Neural cell (in vitro differentiated cells): ENCODE data around the gene RHOT2.

ENCODE experiments used
- CTCF ChIP-seq: fragments of 450-650 bp; IDR thresholded peaks from 2 replicates; pipeline ENCODE4 v1.5.1; 2014; ENCODE audit warnings: antibody characterized with exemption, mild to moderate bottlenecking, moderate library complexity; ENCODE audit not compliant: poor library complexity, severe bottlenecking
- EP300 ChIP-seq: fragments of 450-650 bp; conservative IDR thresholded peaks from 2 replicates; pipeline ENCODE4 v1.6.1; 2014; ENCODE audit warnings: antibody characterized with exemption, mild to moderate bottlenecking, moderate library complexity; ENCODE audit not compliant: poor library complexity, severe bottlenecking
- EZH2 ChIP-seq: fragments of 200-600, 300-800 bp; shearing (Covaris generic), sonication (generic); IDR thresholded peaks from 2 replicates; pipeline ENCODE4 v1.6.1; 2014; ENCODE audit warnings: antibody characterized with exemption, low read length, borderline replicate concordance, mild to moderate bottlenecking; ENCODE audit not compliant: insufficient read depth, poor library complexity, severe bottlenecking
- MXI1 ChIP-seq: fragments of 450-650 bp; conservative IDR thresholded peaks from 2 replicates; pipeline ENCODE4 v1.6.1; 2014; ENCODE audit warnings: antibody characterized with exemption, mild to moderate bottlenecking; ENCODE audit not compliant: poor library complexity, severe bottlenecking
- POLR2AphosphoS5 ChIP-seq: IDR thresholded peaks from 2 replicates; pipeline ENCODE4 v1.6.1; 2012
- REST ChIP-seq: IDR thresholded peaks from 2 replicates; pipeline ENCODE4 v1.6.1; 2012; ENCODE audit warnings: borderline replicate concordance
- SMC3 ChIP-seq: fragments of 450-650 bp; conservative IDR thresholded peaks from 2 replicates; pipeline ENCODE4 v1.6.1; 2014; ENCODE audit warnings: antibody characterized with exemption, mild to moderate bottlenecking, moderate library complexity; ENCODE audit not compliant: poor library complexity
- TAF1 ChIP-seq: IDR thresholded peaks from 2 replicates; pipeline ENCODE4 v1.6.1; 2012; ENCODE audit warnings: low read depth

- no peak for TF ChIP-seq CTCF
- TF ChIP-seq EZH2: no peak
- TF ChIP-seq POLR2AphosphoS5: no peak
- TF ChIP-seq EP300: no peak
- no peak for TF ChIP-seq MXI1
- TF ChIP-seq TAF1: no peak
- TF ChIP-seq REST: no peak
- no peak for TF ChIP-seq SMC3
These were observed 54.0 kb downstream of the RHOT2 start for GRCh38 chr16:721765-722540.
